Lower lobe of right lung (tissue), 2 donors: ENCODE data around the gene NNT. TPM values are rescaled to one million over a fixed set of nuclear protein-coding genes. Genes with fewer than 3 reads are reported as not detected.

Experiments
- ATAC-seq, 2 donors: fragments of 200-7000 bp; cut with Tn5 transposase; one replicate each; pipeline ENCODE4 v1.9.1; 2020 to 2022; ENCODE audit warnings: mild to moderate bottlenecking in 2 of 2, moderate library complexity in 2 of 2
- DNase-seq: peaks from one replicate; pipeline ENCODE4 v3.0.0-alpha.2; 2020
- H3K27ac ChIP-seq: fragments of 200-600 bp; one replicate; pipeline ENCODE4 v1.8.0; 2022
- H3K27me3 ChIP-seq: fragments of 200-600 bp; one replicate; pipeline ENCODE4 v1.8.0; 2022; ENCODE audit warnings: low read depth
- H3K36me3 ChIP-seq: fragments of 200-600 bp; one replicate; pipeline ENCODE4 v1.8.0; 2022; ENCODE audit warnings: mild to moderate bottlenecking
- H3K4me1 ChIP-seq: fragments of 200-600 bp; one replicate; pipeline ENCODE4 v1.8.0; 2022
- H3K4me3 ChIP-seq: fragments of 200-600 bp; one replicate; pipeline ENCODE4 v1.8.0; 2022; ENCODE audit warnings: mild to moderate bottlenecking
- H3K9me3 ChIP-seq: fragments of 200-600 bp; one replicate; pipeline ENCODE4 v1.8.0; 2022
- intact Hi-C: fragments of 100-400 bp; cut with DNase I; formaldehyde crosslinking; loops from one replicate; pipeline ENCODE4 v1.11.0; 2022
- total RNA-seq: library from RNA; stranded (reverse); fragmentation: NEBNext Ultra II Directional; extraction: Animal tissue kit (Norgen Biotek cat#: 25700); gene quantifications from one replicate; pipeline ENCODE4 v1.2.1, GENCODE V29; 2021
- TF ChIP-seq, protein P1 (sequence below): fragments of 200-600 bp; IDR thresholded peaks from one replicate; pipeline ENCODE4 v1.8.0; 2022; ENCODE audit warnings: antibody characterized with exemption, mild to moderate bottlenecking
- donor health status: DM: no; HTN: yes; CAD: no; lungs with severe emphysema.

Gene NNT
- total RNA-seq, 1 donor from 2014 or later = 70.9 TPM

DNA sequence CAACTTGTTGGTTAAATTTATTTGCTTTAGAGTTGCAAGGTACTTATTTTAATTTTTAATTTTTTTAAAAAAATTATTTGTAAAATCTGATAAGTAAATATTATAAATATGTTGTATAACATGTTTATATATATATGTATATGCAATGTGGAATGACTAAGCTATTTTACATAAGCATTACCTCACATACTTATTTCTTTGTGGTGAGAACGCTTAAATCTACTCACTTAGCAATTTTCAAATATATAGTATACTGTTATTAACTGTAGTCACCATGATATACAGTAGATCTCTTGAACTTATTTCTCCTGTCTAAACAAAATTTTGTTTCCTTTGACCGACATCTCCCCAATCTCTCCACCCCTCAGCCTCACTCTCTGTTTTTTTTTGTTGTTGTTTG lies 147.8 kb downstream of the NNT start:
- H3K27ac ChIP-seq = no peak overlapping the region
- H3K9me3 ChIP-seq = no peaks in the 10 kb centered on the region
- H3K36me3 ChIP-seq = no peaks in the 10 kb centered on the region
- no peak for ATAC-seq
- H3K4me3 ChIP-seq = no peak overlapping the region
- intact Hi-C loops = no loop called here
- H3K4me1 ChIP-seq = no peaks in the 10 kb centered on the region
- no peaks in the 10 kb centered on the region for H3K27me3 ChIP-seq
- TF ChIP-seq, protein P1, sequence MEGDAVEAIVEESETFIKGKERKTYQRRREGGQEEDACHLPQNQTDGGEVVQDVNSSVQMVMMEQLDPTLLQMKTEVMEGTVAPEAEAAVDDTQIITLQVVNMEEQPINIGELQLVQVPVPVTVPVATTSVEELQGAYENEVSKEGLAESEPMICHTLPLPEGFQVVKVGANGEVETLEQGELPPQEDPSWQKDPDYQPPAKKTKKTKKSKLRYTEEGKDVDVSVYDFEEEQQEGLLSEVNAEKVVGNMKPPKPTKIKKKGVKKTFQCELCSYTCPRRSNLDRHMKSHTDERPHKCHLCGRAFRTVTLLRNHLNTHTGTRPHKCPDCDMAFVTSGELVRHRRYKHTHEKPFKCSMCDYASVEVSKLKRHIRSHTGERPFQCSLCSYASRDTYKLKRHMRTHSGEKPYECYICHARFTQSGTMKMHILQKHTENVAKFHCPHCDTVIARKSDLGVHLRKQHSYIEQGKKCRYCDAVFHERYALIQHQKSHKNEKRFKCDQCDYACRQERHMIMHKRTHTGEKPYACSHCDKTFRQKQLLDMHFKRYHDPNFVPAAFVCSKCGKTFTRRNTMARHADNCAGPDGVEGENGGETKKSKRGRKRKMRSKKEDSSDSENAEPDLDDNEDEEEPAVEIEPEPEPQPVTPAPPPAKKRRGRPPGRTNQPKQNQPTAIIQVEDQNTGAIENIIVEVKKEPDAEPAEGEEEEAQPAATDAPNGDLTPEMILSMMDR = no peak
- DNase-seq = no peak

DNA sequence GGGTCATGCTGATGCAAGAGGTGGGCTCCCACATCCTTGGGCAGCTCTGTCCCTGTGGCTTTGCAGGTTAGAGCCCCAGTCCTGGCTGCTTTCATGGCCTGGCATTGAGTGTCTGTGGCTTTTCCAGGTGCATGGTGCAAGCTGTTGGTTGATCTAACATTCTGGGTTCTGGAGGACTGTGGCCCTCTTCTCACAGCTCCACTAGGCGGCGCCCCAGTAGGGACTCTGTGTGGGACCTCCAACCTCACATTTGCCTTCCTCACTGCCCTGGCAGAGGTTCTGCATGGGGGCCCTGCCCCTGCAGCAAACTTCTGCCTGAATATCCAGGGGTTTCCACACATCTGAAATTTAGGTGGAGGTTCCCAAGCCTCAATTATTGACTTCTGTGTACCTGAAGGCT lies 150.1 kb downstream of the NNT start:
- no peaks in the 10 kb centered on the region for H3K27me3 ChIP-seq
- peaks cover 6% of the 10 kb centered on the region for H3K9me3 ChIP-seq
- no peak overlapping the region for H3K4me3 ChIP-seq
- no peak for ATAC-seq
- TF ChIP-seq, protein P1 = no peak
- H3K36me3 ChIP-seq = no peaks in the 10 kb centered on the region
- intact Hi-C loops = no loop called here
- no peak for DNase-seq
- no peaks in the 10 kb centered on the region for H3K4me1 ChIP-seq
- no peak overlapping the region for H3K27ac ChIP-seq

Other genes with a start within 250 kb of the NNT start
- gene CCL28, start 190.8 kb upstream of the NNT start, total RNA-seq = 7.7 TPM
- gene TMEM267, start 119.3 kb upstream of the NNT start, total RNA-seq = 12.7 TPM
- gene C5orf34, start 88.0 kb upstream of the NNT start, total RNA-seq = 1.4 TPM
- gene PAIP1, start 46.1 kb upstream of the NNT start, total RNA-seq = 71.9 TPM